Rectal smooth muscle tissue (tissue), 1 donor: Measurements from ENCODE around the gene LAMA2.

Experiments
- H3K27ac ChIP-seq: one replicate; pipeline ENCODE4 v1.7.0; 2013; ENCODE audit warnings: low read depth, low read length, inconsistent platforms
- H3K27me3 ChIP-seq: one replicate; pipeline ENCODE4 v1.7.0; 2013; ENCODE audit warnings: low read length; ENCODE audit not compliant: control insufficient read depth, insufficient read depth
- H3K36me3 ChIP-seq: one replicate; pipeline ENCODE4 v1.7.0; 2013; ENCODE audit warnings: low read length; ENCODE audit not compliant: control insufficient read depth, insufficient read depth
- H3K4me1 ChIP-seq: one replicate; pipeline ENCODE4 v1.7.0; 2013; ENCODE audit warnings: low read length; ENCODE audit not compliant: control insufficient read depth, insufficient read depth
- H3K4me3 ChIP-seq: one replicate; pipeline ENCODE4 v1.7.0; 2013; ENCODE audit warnings: low read length
- H3K9ac ChIP-seq: one replicate; pipeline ENCODE4 v1.7.0; 2013; ENCODE audit warnings: low read length

The LAMA2 gene

GRCh38 chr6:129102741-129103140 is 219.8 kb downstream of the LAMA2 start:
- no peaks in the 10 kb centered on the region for H3K36me3 ChIP-seq
- no peaks in the 10 kb centered on the region for H3K4me1 ChIP-seq
- no peak overlapping the region for H3K4me3 ChIP-seq
- no peak overlapping the region for H3K27ac ChIP-seq
- no peak overlapping the region for H3K9ac ChIP-seq
- H3K27me3 ChIP-seq, result no peaks in the 10 kb centered on the region

GRCh38 chr6:129104131-129104530 is 221.2 kb downstream of the LAMA2 start:
- Histone ChIP-seq H3K27ac (no peak overlapping the region), H3K36me3 (no peaks in the 10 kb centered on the region), H3K4me3 (no peak overlapping the region), H3K9ac (no peak overlapping the region), H3K4me1 (no peaks in the 10 kb centered on the region), H3K27me3 (no peaks in the 10 kb centered on the region)

GRCh38 chr6:129104560-129104959 is 221.6 kb downstream of the LAMA2 start:
- H3K27ac ChIP-seq, result no peak overlapping the region
- H3K36me3 ChIP-seq, result no peaks in the 10 kb centered on the region
- H3K27me3 ChIP-seq, result no peaks in the 10 kb centered on the region
- no peak overlapping the region for H3K4me3 ChIP-seq
- no peaks in the 10 kb centered on the region for H3K4me1 ChIP-seq
- H3K9ac ChIP-seq, result no peak overlapping the region

- Histone ChIP-seq H3K9ac (no peak overlapping the region), H3K4me1 (no peaks in the 10 kb centered on the region), H3K27me3 (no peaks in the 10 kb centered on the region), H3K36me3 (no peaks in the 10 kb centered on the region), H3K27ac (no peak overlapping the region), H3K4me3 (no peak overlapping the region)
Measured at GRCh38 chr6:129105035-129105434, 222.1 kb downstream of the LAMA2 start.

GRCh38 chr6:129105793-129106192 is 222.9 kb downstream of the LAMA2 start:
- Histone ChIP-seq H3K4me3 (no peak overlapping the region), H3K27me3 (no peaks in the 10 kb centered on the region), H3K4me1 (no peaks in the 10 kb centered on the region), H3K9ac (no peak overlapping the region), H3K27ac (no peak overlapping the region), H3K36me3 (no peaks in the 10 kb centered on the region)

DNA sequence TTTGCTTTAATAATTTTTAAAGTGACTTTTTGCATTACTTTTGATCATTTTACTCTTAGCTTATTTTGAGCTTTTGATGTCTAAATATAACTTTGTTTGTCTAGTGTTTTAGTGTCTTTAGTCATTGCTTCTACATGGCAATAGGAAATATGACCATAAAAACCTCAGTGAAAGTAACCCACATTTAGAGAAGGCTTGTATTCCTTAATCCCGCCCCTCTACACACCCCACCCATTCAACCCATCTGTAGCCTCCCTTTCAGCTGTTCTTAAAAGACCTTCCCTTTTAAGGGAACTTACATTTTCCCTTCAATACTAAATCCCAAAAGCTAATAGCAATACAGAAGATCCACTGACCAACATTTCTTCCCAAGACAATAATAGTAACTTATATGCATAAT is 225.4 kb downstream of the LAMA2 start:
- no peaks in the 10 kb centered on the region for H3K4me1 ChIP-seq

DNA sequence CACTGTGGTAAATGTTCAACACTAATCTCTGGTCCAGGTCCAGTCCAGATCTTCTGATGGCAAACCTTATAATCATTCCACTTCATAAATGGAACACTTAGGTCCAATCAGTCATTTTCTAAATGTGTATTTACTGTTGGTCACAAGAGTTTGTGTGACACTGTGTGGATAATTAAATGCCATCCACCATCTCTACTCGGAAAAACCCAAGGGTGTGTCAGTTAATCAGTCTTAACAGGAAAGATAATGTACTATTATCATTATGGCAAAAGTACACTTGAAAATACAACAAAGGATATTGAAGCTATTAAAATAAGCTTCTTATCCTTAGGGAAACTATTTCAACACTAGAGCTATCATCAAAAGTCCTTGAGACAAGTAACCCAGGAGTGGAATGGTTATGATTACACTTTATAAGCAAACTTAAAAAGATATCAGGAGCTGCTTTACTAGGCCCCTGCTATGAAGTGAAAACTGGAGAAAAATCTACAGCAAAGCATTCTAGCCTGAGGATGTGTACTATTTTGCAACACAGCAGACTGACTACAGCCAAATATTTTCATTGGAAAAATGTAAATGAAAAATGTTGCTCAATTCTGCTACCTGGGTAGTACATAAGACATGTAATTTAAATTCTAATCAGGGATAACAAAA is 227.9 kb downstream of the LAMA2 start:
- Histone ChIP-seq H3K36me3 (no peaks in the 10 kb centered on the region), H3K4me1 (no peaks in the 10 kb centered on the region), H3K9ac (no peak overlapping the region), H3K27me3 (no peaks in the 10 kb centered on the region), H3K27ac (no peak overlapping the region), H3K4me3 (no peak overlapping the region)

More for the DNA sequence above, 225.4 kb downstream of the LAMA2 start:
- H3K4me3 ChIP-seq, result no peak overlapping the region
- H3K9ac ChIP-seq, result no peak overlapping the region
- no peaks in the 10 kb centered on the region for H3K36me3 ChIP-seq
- no peak overlapping the region for H3K27ac ChIP-seq
- no peaks in the 10 kb centered on the region for H3K27me3 ChIP-seq

- H3K4me3 ChIP-seq, result no peak overlapping the region
- no peaks in the 10 kb centered on the region for H3K4me1 ChIP-seq
- H3K27ac ChIP-seq, result no peak overlapping the region
- no peak overlapping the region for H3K9ac ChIP-seq
- H3K36me3 ChIP-seq, result no peaks in the 10 kb centered on the region
- no peaks in the 10 kb centered on the region for H3K27me3 ChIP-seq
Measured at GRCh38 chr6:129111346-129111745, 228.4 kb downstream of the LAMA2 start.

- Histone ChIP-seq H3K27me3 (no peaks in the 10 kb centered on the region), H3K4me1 (no peaks in the 10 kb centered on the region), H3K4me3 (no peak overlapping the region), H3K36me3 (no peaks in the 10 kb centered on the region), H3K27ac (no peak overlapping the region), H3K9ac (no peak overlapping the region)
Measured at GRCh38 chr6:129111853-129112252, 228.9 kb downstream of the LAMA2 start.

DNA sequence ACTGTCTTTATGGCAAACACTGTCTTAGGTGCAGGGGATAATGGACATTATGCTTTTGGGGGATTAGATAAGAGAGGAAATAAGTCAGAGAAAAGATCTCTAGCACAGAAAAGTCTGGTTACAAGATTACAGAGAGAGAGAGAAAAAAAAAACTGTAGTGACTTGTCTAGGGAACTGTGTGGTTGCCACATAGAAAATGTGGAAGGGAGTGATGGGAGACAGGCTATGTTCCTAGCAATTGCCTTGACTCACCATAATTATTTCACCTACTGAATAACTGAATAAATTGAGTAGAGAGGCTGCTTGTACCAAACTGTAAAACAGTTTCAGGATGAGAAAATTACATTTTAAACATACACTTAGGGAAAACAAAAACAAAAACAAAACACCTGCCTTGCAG is 229.7 kb downstream of the LAMA2 start:
- Histone ChIP-seq H3K36me3 (no peaks in the 10 kb centered on the region), H3K27me3 (no peaks in the 10 kb centered on the region), H3K9ac (no peak overlapping the region), H3K4me3 (no peak overlapping the region), H3K4me1 (no peaks in the 10 kb centered on the region), H3K27ac (no peak overlapping the region)

GRCh38 chr6:129113637-129114036 is 230.7 kb downstream of the LAMA2 start:
- no peak overlapping the region for H3K4me3 ChIP-seq

DNA sequence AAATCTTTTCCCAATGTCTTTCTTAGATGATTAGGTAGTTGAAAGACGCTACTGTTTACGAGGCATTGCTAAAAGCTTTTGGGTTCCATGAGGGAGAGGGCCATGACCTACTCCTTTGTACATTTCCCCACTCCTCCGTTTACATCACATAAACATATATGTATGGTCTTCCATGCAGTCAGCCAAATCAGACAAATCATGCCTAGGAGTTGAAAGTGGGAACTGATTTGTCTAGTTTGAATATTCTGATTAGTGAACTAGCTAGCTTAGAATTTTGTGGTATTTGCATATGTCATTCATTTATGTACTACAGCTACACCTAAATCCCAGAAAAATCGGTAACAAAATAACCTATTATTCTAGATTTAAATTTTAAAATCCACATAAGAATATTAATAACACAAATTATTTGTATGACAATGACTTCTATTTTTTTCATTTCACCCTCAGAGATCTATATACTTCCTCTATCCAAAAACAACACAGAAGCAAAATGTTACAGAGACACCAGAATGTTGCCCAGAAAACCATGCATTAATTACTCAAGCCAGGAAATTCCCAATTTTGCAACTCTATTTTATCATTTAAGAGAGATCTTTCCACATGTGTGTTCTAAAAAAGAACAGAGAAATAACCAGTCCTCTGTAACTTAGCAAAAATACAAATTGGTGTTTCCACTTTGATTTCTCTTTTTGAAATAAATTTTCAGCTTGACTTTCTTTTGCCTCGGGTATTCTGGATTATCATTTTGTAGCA is 231.9 kb downstream of the LAMA2 start:
- H3K4me3 ChIP-seq, result no peak overlapping the region
- no peaks in the 10 kb centered on the region for H3K36me3 ChIP-seq
- no peaks in the 10 kb centered on the region for H3K27me3 ChIP-seq
- no peak overlapping the region for H3K27ac ChIP-seq
- H3K4me1 ChIP-seq, result no peaks in the 10 kb centered on the region
- no peak overlapping the region for H3K9ac ChIP-seq

More at GRCh38 chr6:129113637-129114036, 230.7 kb downstream of the LAMA2 start:
- Histone ChIP-seq H3K4me1 (no peaks in the 10 kb centered on the region), H3K36me3 (no peaks in the 10 kb centered on the region), H3K27me3 (no peaks in the 10 kb centered on the region), H3K9ac (no peak overlapping the region), H3K27ac (no peak overlapping the region)

DNA sequence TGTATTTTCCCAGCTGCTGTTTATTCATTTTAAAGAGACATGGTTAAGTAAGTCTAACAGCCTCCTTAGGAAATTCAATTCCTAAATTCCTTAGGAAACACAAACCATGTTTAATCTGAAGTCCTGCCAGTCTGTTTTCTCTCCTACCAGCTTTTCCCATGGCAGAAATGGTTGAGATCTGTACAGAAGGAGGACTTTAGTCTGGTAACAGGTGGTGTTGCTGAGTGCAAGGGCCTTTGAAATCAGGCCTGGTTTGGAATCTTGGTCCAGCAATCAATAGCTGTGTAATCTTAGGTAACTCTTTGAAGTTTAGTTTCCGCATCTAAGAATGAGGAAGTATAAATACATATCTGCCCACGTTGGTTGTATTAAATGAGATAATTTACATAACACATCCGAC is 232.5 kb downstream of the LAMA2 start:
- no peaks in the 10 kb centered on the region for H3K36me3 ChIP-seq
- H3K9ac ChIP-seq, result no peak overlapping the region
- no peak overlapping the region for H3K27ac ChIP-seq
- no peaks in the 10 kb centered on the region for H3K27me3 ChIP-seq
- H3K4me3 ChIP-seq, result no peak overlapping the region
- H3K4me1 ChIP-seq, result no peaks in the 10 kb centered on the region
